Suprapubic skin (tissue), 4 donors: ENCODE data around the gene ZC2HC1B. TPM values are rescaled to one million over a fixed set of nuclear protein-coding genes. Genes with fewer than 3 reads are reported as not detected.

ENCODE experiments used
- DNase-seq, 2 donors: peaks; one replicate each; pipeline ENCODE4 v3.0.0-alpha.2; 2019; ENCODE audit warnings: low spot score in 2 of 2
- H3K27ac ChIP-seq: fragments of 200-600 bp; sonication (generic); one replicate; pipeline ENCODE4 v1.5.1; 2019
- H3K27me3 ChIP-seq: fragments of 200-600 bp; sonication (generic); one replicate; pipeline ENCODE4 v1.5.1; 2019
- H3K36me3 ChIP-seq: fragments of 200-600 bp; sonication (generic); one replicate; pipeline ENCODE4 v1.5.1; 2019
- H3K4me1 ChIP-seq: fragments of 200-600 bp; sonication (generic); one replicate; pipeline ENCODE4 v1.5.1; 2019
- H3K4me3 ChIP-seq: fragments of 200-600 bp; sonication (generic); one replicate; pipeline ENCODE4 v1.5.1; 2019; ENCODE audit warnings: mild to moderate bottlenecking
- H3K9me3 ChIP-seq: fragments of 200-600 bp; sonication (generic); one replicate; pipeline ENCODE4 v1.5.1; 2019
- EP300 ChIP-seq: sonication (generic); formaldehyde crosslinking; IDR thresholded peaks from one replicate; pipeline ENCODE4 v1.6.1; 2017; ENCODE audit warnings: antibody characterized with exemption
- POLR2A ChIP-seq, 2 donors: fragments of 450-650 bp; IDR thresholded peaks; one replicate each; pipeline ENCODE4 v1.6.1; 2017; ENCODE audit warnings: antibody characterized with exemption in 2 of 2, mild to moderate bottlenecking in 2 of 2, moderate library complexity in 2 of 2
- POLR2AphosphoS5 ChIP-seq, 3 donors: sonication (generic); formaldehyde crosslinking; IDR thresholded peaks; one replicate each; pipeline ENCODE4 v1.6.1; 2017; ENCODE audit warnings: antibody characterized with exemption in 3 of 3
- WGBS: methylation state at CpG from one replicate; pipeline ENCODE4 v1.1.5; 2018; 5-methylcytosine and 5-hydroxymethylcytosine counted together
- total RNA-seq, 4 donors: library from RNA; depleted of rRNA; stranded (reverse); fragments of >200 nt; gene quantifications; one replicate each; pipeline ENCODE4 v1.1.0, GENCODE V29; 2016
- TF ChIP-seq, protein P1 (sequence below), 2 donors: fragments of 200-600 bp in 1 of 2; fragments of 450-650 bp in 1 of 2; sonication (generic) in 1 of 2; IDR thresholded peaks; one replicate each; pipeline ENCODE4 v1.5.1; 2016 to 2019; ENCODE audit warnings: antibody characterized with exemption in 2 of 2, mild to moderate bottlenecking in 1 of 2, moderate library complexity in 1 of 2

The ZC2HC1B gene
- total RNA-seq, 4 donors from 2014 or later: not detected

DNA sequence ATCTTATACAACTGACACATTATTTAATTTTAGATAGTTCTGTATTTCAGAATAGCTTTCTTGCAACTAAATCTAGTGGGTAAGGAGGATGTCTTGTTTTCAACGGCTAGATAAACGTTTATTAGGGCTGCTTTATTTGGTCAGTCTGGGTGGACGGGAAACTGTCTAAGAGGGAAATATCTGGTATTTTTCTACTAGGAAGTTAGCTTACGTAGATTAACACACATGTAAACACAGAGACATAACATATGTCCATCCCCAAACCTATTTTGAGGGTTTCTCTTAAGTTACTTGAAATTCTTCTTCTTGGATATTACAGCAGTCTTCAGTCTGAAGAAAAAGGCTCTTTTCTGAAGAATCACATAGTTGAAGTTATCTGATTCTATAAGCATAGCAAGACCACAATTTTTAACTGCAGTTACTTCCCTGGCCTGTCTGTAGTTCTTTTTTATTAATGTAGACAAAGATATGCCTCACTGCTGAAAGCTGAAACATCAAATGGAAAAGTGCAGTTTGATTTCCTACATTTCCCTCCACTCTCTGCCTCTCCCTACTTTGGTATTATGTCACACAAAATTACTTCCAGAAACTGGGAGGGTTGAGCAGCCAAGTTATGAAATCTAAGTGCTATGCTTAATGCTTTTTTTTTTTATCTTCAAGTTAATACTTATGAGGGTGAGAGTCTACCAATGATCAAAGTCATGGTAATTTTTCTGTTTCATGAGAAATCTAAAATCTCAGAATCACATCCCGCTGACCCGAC is 106.4 kb downstream of the ZC2HC1B start:
- no peaks in the 10 kb centered on the region for H3K9me3 ChIP-seq
- TF ChIP-seq EP300 (no peak), POLR2AphosphoS5 (IDR thresholded peaks at IDR 0.05) (no peak), POLR2A (IDR thresholded peaks at IDR 0.05) (no peak)
- TF ChIP-seq, protein P1, sequence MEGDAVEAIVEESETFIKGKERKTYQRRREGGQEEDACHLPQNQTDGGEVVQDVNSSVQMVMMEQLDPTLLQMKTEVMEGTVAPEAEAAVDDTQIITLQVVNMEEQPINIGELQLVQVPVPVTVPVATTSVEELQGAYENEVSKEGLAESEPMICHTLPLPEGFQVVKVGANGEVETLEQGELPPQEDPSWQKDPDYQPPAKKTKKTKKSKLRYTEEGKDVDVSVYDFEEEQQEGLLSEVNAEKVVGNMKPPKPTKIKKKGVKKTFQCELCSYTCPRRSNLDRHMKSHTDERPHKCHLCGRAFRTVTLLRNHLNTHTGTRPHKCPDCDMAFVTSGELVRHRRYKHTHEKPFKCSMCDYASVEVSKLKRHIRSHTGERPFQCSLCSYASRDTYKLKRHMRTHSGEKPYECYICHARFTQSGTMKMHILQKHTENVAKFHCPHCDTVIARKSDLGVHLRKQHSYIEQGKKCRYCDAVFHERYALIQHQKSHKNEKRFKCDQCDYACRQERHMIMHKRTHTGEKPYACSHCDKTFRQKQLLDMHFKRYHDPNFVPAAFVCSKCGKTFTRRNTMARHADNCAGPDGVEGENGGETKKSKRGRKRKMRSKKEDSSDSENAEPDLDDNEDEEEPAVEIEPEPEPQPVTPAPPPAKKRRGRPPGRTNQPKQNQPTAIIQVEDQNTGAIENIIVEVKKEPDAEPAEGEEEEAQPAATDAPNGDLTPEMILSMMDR (IDR thresholded peaks at IDR 0.05): no peak
- H3K36me3 ChIP-seq: no peaks in the 10 kb centered on the region
- no peak overlapping the region for H3K27ac ChIP-seq
- H3K4me3 ChIP-seq: no peak overlapping the region
- 60% methylated on average over 6 of the region's 6 CpGs for WGBS
- H3K27me3 ChIP-seq: no peaks in the 10 kb centered on the region
- peaks cover 15% of the 10 kb centered on the region for H3K4me1 ChIP-seq
- no peak for DNase-seq

DNA sequence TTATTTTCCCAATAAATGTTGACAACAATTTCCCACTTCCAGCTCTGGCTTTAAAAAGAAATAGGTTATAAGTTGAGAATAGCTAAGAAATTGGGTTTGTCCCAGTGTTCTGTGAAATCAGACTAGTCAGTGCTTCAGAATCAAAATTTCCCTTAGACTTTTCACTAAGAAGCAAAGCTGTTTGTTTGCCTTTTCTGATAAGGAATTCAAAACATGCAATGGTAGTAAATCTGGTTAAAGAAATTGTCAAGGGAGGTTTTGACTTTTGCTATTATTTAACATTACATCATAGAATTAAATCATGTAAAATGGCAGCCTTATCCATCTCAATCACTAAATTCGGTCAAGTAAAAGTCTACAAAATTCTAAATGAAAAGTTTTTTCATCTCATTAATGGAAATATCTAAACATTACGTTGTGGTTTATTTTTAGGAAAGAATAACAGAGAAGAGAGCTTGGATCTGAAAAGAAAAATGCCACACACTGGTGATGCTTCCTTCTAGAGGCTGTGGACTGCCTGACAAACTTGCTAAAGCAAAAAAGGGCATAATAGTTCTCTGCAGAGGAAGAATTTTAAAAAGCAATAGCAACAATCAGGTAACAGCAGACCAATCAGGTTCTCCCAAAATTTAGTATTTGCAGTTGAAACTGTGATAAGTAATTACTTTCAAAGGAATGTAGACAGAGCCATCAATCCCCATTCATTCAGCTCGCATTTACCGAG is 107.4 kb downstream of the ZC2HC1B start:
- H3K4me1 ChIP-seq: peaks cover 11% of the 10 kb centered on the region
- no peak overlapping the region for H3K4me3 ChIP-seq
- DNase-seq: no peak
- H3K27me3 ChIP-seq: no peaks in the 10 kb centered on the region
- no peak overlapping the region for H3K27ac ChIP-seq
- TF ChIP-seq EP300 (no peak), POLR2A (IDR thresholded peaks at IDR 0.05) (no peak), POLR2AphosphoS5 (IDR thresholded peaks at IDR 0.05) (no peak)
- TF ChIP-seq, protein P1 (IDR thresholded peaks at IDR 0.05): no peak
- no peaks in the 10 kb centered on the region for H3K9me3 ChIP-seq
- no peaks in the 10 kb centered on the region for H3K36me3 ChIP-seq
- WGBS: 67% methylated on average over 4 of the region's 4 CpGs

DNA sequence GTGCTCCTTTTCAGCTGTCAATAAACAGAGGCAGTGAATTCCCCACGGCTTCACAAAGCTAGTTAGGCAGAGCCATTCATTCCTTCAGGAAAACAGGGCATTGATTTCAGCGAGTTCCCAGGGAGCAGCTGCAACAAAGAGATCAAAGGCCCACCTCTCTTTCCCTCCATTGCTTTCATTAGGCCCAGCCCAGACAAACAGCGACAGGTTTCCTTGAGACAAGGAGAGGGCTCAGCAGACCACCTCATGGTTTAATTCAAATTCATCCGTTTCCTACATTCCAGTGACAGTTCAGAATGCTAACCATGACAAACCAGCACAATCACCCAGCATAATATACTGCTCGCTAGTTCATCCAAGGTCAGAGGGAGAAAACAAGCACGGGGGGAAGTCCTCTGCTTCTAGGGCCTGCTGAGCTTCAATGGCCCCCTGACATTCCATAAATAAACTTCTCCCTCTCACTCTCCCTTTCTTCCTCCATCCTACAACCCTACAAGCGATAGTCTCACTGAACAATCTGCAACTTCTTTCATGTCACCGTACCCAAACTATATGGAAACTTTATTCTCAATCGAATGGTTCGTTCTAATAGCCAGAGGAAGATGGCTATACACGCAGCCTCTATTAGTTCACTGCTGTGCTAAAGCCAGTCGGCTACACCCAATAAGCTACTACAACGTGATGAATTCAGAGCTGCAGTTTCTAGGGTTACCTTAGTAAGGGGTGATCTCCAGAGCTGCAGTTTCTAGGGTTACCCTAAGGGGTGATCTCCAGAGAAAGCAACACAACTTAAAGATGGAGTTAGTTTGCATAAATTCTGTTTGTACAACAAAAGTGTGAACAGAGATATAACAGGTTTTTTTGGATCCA is 109.1 kb downstream of the ZC2HC1B start:
- H3K27me3 ChIP-seq: no peaks in the 10 kb centered on the region
- H3K27ac ChIP-seq: no peak overlapping the region
- H3K36me3 ChIP-seq: no peaks in the 10 kb centered on the region
- no peak for TF ChIP-seq POLR2A (IDR thresholded peaks at IDR 0.05)
- TF ChIP-seq POLR2AphosphoS5 (IDR thresholded peaks at IDR 0.05): no peak
- TF ChIP-seq EP300: no peak
- TF ChIP-seq, protein P1 (IDR thresholded peaks at IDR 0.05): no peak
- no peaks in the 10 kb centered on the region for H3K9me3 ChIP-seq
- peaks cover 6% of the 10 kb centered on the region for H3K4me1 ChIP-seq
- no peak overlapping the region for H3K4me3 ChIP-seq
- WGBS: 72% methylated on average over 13 of the region's 13 CpGs
- no peak for DNase-seq

DNA sequence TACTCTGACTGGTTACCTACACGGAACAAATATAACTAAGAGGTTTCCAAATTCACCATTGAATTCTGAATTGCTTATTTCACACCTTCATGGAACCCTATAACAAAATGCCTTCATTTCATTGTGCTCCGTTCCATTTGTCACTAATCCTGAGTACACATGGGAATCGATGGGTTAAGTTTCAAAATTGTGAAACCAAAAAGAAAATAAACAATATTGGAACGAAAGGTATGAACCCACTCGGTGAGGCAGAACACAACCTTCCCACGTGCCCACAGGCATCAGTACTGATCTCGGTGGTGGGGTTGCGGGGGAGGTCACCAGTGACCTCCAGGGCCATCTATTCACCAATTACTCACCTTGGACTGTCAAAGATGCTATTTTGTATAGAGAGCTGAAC is 109.8 kb downstream of the ZC2HC1B start:
- no peaks in the 10 kb centered on the region for H3K9me3 ChIP-seq
- no peaks in the 10 kb centered on the region for H3K36me3 ChIP-seq
- H3K4me1 ChIP-seq: peaks cover 4% of the 10 kb centered on the region
- no peak overlapping the region for H3K27ac ChIP-seq
- TF ChIP-seq, protein P1 (IDR thresholded peaks at IDR 0.05): no peak
- TF ChIP-seq POLR2AphosphoS5 (IDR thresholded peaks at IDR 0.05): no peak
- TF ChIP-seq POLR2A (IDR thresholded peaks at IDR 0.05): no peak
- no peak for TF ChIP-seq EP300
- no peaks in the 10 kb centered on the region for H3K27me3 ChIP-seq
- DNase-seq: no peak
- no peak overlapping the region for H3K4me3 ChIP-seq
- 73% methylated on average over 8 of the region's 8 CpGs for WGBS
